NCI-H2227 (cell line): Measurements from ENCODE around the gene SMAD7.

Experiments used
- DNase-seq: peaks from one replicate; lab custom pipeline; 2025; ENCODE audit not compliant: unreplicated experiment; lab: John Stamatoyannopoulos, UW

Gene SMAD7

GRCh38 chr18:48898521-48898920 is 52.2 kb downstream of the SMAD7 start:
- DNase-seq: no peak

DNA sequence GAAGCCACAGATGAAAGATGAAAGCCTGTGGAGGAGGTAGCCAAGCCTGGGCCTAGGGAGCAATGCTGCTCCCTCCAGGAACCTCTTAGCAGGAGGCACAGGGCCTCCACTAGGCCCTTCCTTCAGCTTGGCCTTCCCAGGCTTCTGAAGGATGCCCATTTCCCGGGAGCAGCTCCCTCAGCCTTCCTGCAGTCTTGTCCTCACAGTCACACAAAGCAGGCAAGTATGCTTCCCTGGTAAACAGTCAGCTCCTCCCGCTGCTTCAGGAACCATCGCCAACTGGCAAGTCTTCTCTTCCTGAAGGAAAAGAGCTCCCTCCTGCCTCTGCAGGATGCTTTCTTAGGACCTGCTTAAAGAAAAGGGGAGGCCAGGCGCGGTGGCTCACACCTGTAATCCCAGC is 53.2 kb downstream of the SMAD7 start:
- no peak for DNase-seq

DNA sequence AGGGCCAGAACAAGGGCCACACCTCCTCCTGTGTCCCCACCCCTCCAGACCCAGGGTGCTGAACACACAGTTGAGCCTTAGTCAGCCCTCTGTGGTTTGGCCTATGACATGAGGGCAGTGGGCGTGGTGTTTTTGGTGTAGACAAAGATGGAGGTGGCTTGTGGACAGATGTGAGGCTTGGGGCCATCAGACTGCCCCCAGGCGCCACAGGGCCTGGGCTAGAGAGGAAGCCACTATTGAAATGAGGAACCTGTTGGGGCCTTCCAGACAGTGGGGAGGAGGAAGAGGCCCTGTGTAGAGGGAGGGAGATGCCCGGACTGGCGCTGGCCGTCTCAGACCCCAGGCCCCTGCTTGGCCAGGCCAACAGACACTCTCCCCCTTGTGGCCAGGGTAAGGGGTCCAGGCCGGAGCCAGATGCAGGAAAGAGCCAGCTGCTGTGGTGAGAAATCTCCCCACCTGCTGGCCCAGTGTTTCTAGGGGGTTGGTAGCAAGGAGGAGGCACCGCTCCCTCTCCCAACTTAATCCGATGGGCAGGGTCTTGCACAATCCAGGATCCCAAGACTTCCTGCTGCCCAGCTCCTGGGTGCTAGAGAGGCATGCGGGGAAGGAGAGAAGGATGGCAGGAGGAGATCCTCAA is 53.8 kb downstream of the SMAD7 start:
- no peak for DNase-seq

DNA sequence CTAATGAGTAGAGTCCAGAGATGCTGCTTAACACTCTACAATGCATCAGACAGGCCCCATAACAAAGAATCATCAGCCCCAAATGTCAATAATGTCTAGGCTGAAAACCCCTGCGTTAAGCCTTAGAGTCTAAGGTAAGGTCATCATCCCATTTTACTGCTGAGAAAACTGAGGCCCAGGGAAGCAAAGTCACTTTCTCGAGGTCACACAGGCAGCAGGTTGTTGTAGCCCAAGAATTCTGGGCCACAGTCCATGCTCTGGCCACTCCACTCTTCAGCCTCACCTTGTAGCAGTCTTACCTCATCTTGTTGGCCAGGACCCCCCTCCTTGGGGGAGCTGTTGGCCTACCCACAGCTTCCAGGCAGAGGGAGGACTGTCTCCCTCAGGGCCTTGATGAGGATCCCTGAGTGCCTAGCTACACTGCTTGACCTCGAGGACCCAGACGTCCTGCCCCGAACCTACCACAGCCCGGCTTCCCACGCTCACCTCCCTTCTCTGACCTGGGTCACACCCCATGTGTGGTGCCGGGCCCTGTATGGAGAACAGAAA is 54.4 kb downstream of the SMAD7 start:
- no peak for DNase-seq

DNA sequence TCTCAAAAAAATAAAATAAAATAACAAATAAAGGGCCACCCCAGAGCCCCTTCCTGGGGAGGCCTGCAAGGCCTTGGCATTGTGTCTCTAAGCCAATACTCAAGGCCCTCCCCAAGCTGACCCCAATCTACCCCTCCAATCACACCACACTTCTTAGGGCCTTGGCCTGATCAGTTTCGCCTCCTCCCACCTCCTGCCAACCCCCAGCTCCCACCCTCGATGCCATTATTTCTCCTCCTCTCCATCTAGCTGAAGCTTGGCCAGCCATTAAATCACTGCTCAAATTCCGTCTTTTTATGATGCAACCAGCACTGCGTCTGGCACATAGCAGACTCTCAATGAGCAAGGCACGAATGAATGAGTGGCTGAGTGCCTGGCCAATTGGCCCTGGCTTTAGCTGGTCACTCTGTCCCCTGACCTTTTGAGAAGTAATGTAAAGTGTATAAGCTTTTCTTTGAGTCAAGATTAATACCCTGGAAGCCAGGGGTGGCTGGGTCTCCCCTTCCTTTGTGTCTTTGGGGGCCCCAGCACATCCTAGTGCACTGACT is 55.9 kb downstream of the SMAD7 start:
- DNase-seq: no peak

- no peak for DNase-seq
These were observed 56.9 kb downstream of the SMAD7 start for GRCh38 chr18:48893608-48894600.

DNA sequence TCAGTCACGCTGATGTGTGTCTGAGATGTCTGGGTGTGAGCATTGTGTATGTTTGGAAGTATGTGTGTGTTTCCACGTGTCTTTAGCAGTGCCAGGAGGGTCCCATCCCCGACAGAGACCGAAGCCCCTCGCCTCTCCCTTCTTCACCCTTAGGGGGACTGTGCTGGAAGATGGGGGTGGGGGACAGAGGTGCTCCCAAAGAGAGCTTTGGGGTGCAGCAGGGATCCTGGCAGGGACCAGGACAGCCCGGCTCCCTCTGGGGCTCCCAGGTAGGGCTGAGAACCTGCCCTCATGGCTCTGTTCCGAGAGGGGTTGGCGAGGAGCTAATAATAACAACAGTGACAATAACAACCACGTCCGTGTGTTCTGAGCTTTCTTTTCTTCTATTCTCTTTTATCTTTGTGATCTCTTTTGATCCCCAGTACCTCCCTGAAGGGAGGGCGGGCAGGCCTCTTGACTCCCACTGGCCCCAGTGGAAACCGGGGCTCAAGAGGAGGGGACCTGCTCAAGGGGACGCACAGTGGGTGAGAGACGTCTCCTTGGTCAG is 57.6 kb downstream of the SMAD7 start:
- DNase-seq: no peak

DNA sequence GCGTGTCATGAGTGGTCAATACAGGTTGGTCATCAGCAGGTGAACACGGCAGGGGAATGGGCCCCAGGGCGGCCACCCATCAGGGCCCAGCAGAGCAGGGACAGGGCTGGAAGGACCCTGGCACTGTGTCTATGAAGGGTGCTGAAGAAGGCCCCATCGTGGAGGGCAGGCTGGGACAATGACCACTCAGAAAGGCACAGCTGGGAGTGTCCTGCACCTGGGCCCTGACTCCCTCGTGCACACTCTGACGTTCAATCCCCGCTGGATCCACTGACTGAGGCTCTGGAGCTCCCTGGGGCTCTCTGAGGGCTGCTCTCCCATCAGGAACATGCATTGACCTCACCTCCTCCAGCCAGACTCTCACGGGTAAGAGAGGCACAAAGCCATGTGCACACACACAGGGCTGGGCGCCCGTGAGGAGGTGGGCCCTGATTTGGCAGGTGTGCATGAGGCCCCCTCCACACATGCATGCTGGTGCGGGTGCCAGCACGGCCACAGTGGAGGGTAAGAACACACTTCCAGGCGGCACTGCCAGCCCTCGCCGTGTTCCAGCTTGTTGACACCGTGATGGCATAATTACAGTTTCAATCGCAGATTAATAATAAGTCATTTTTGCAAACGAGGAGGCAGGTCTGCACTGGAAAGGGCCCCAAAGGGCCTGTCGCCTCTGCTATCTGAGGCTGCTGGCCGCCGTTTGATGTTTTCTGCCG is 58.5 kb downstream of the SMAD7 start:
- no peak for DNase-seq

DNA sequence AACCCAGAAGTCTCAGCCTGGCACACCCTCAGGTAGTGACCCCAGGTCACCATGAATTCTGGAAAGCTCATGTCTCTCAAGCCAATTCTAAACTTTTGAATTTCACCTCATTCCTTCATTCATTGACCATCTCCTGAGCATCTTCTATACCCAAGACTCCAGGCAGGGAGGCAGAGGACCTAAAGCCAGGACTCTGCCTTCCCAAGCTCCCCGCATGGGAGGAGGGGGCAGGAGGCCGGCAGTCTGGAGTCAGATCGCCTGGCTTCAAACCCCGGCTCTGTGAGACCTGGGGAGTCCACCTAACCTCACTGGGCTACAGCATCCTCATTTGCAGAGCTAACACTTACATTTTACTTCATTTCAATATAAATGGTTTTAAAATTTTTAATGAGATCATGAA is 59.0 kb downstream of the SMAD7 start:
- no peak for DNase-seq

DNA sequence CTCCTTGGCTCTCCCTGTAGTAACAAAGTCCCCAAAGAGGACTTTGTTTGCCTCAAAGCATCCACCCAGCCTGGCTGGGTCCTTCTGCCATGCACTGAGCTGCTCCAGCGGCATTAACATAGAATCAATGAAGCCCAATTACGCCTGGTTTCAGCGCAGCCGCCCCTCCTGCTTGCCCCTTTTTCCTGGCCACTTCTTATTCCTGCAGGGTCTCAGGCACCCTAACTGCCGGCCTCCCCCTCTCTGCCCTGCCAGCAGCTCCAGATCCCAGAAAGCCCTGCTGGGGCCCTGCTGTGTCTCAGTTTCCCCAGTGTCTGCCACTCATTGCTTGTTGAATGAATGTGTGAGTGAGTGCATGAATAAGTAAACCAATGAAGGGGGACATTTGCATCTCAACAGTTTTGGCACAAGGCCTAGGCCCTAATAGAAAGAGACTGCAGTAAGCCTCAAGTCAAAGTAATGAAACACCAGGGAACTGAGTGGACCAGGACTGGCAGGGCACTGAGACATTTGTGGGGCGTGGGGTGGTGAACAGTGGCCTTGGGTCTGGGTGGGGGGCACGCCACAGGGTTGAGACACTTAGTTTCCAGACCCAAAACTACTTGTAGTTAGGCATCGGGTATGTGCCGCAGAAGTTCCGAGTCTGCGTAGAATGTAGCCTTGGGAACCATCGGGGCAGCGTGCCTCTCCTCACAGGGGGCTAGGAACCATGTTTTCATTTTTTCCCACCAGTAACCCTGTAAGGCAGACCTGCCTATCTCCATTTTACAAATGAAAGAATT is 60.6 kb downstream of the SMAD7 start:
- no peak for DNase-seq

- DNase-seq: no peak
These were observed 61.4 kb downstream of the SMAD7 start for GRCh38 chr18:48889115-48889941.

DNA sequence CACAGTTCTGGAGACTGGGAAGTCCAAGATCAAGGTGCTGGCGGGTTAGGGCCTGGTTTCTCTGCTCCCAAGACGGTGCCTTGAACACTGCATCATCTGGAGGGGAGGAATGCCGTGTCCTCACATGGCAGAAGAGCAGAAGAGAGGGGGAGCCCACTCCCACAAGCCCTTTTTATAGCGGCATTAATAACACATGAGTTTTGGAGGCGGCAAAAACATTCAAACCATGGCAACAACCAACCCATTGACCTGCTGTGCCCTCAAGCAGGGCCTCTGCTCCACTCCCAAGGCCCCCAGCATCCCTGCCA is 62.0 kb downstream of the SMAD7 start:
- no peak for DNase-seq

DNA sequence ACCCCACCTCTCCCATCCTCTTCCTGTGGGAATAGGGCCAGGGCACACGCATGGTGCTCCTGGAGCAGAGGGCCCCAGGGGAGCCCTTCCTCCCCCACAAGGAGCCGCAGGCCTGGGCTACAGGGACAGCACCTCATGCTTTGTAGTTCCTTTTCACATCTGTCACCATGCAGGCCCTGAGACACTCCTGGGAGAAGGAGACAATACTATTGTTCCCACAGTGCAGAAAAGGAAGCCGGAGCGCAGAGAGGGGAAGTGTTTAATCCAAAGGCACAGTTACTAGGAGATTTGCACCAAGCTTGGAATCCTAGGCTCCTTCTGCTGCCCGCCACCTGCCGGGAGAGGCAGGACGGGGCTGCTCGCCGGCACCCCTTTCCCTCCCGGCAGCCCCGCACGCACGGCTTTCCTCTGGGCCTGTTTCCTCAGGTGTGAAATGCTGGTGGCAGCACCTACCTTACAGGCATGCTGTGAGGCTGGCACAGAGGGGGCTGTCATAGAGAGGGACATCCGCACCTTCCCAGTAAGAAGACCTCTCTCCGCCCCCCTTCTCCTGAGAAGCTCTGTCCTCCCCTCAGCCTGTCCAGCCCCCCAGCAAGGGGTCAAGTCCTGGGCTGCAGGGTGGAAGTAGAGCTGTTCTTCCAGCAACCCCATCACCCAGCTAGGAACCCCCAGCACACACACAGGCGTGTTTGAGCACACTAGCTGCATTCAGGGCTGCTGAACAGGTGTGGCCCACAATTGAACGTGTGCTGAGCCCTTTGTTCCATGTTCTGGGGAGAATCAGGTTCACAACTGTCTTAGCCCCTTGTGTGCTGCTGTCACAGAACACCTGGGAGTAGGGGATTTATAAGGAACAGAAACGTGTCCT is 62.6 kb downstream of the SMAD7 start:
- no peak for DNase-seq

GRCh38 chr18:48887294-48887904 is 63.4 kb downstream of the SMAD7 start:
- no peak for DNase-seq

- DNase-seq: no peak
These were observed 64.1 kb downstream of the SMAD7 start for GRCh38 chr18:48886520-48887293.

DNA sequence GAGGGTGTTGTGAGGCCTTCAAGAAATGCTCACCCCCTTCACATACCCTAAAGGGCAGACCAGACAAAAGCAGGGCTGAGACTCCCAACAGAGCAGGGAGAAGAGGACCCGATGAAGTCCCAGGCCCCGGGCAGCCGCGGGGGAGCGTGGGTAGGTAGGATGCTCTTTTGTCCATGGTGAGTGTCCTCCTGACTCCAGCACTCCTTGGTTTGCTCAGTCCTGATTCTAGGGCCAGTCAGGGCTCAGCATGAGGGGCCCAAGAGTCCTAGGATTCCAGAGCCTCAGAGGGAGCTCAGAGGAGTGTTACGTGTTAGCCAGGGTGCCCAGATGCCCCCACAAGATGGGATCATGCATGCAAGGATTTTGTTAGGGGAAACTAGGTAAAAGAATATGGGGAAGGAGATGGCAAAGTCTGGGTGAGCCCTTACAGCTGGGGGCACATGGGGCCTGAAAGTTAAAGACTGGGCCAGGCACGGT is 64.8 kb downstream of the SMAD7 start:
- no peak for DNase-seq

DNA sequence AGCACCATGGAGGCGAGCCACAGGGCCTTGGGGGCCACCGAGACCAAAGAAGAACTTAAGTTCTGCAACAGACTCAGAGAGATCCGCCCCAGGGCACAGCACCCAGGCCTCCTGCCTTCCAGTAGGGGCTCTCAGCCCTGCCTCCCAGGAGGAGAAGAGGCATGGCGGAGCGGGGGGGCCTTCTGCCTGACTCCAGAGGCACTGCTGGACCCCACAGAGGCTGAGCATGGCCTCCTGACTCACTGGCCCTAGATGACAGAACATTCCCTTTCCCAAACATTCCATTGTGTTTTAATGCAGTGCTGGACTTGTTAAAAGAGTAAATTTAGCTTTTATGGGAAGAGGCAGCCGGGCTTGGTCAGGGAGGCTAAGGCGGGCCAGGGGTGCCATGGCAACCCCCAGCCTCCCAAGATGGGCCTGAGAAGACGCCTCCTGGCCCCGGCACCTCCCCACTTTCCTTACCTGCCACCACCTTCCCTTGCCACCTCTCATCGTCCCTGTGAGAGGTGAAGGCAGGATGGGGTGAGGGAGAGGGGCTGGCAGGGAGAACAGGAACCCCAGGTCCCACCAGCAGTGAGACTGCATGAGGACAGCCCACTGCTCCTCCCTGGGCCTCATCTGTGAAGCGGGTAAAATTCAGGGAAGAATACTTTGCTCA is 65.4 kb downstream of the SMAD7 start:
- no peak for DNase-seq
